DND-41 (cell line): ENCODE results near the gene MKLN1.

Source experiments
- ATAC-seq: fragments of 200-7000 bp; cut with Tn5 transposase; 3 replicates; pipeline ENCODE4 v1.9.1; 2021; ENCODE audit warnings: low read depth; ENCODE audit not compliant: insufficient read depth
- DNase-seq: peaks from one replicate; pipeline ENCODE4 v3.0.0-alpha.2; 2020
- H2AFZ ChIP-seq: 2 replicates; pipeline ENCODE4 v1.6.0; 2012; ENCODE audit warnings: low read depth, low read length
- H3K27ac ChIP-seq: 2 replicates; pipeline ENCODE4 v1.5.1; 2012; ENCODE audit warnings: low read length, inconsistent platforms
- H3K27me3 ChIP-seq: fragments of 200-600 bp; sonication (generic); 2 replicates; pipeline ENCODE4 v1.6.0; 2012; ENCODE audit warnings: low read length, mild to moderate bottlenecking, inconsistent platforms; ENCODE audit not compliant: insufficient read depth, poor library complexity
- H3K36me3 ChIP-seq: 2 replicates; pipeline ENCODE4 v1.5.1; 2012; ENCODE audit warnings: low read length, inconsistent platforms; ENCODE audit not compliant: insufficient read depth
- H3K4me1 ChIP-seq: 2 replicates; pipeline ENCODE4 v1.5.1; 2012; ENCODE audit warnings: mild to moderate bottlenecking, low read length; ENCODE audit not compliant: insufficient read depth
- H3K4me2 ChIP-seq: 2 replicates; pipeline ENCODE4 v1.6.0; 2012; ENCODE audit warnings: mild to moderate bottlenecking, moderate library complexity, low read length, inconsistent platforms; ENCODE audit not compliant: insufficient read depth
- H3K4me3 ChIP-seq, 2 experiments: fragments of 200-600 bp in 1 of 2; shearing (Covaris generic) in 1 of 2; 2 replicates each; pipeline ENCODE4 v1.5.1; 2012 to 2016; ENCODE audit warnings: inconsistent platforms in 2 of 2, low read length in 2 of 2, mild to moderate bottlenecking in 2 of 2, low read depth in 1 of 2, moderate library complexity in 1 of 2
- H3K79me2 ChIP-seq: 2 replicates; pipeline ENCODE4 v1.6.0; 2012; ENCODE audit warnings: low read length, inconsistent platforms; ENCODE audit not compliant: insufficient read depth
- H3K9ac ChIP-seq: 2 replicates; pipeline ENCODE4 v1.6.0; 2012; ENCODE audit warnings: low read depth, mild to moderate bottlenecking, inconsistent platforms, low read length, moderate library complexity
- H3K9me3 ChIP-seq: 2 replicates; pipeline ENCODE4 v1.5.1; 2012; ENCODE audit warnings: low read length, moderate library complexity, mild to moderate bottlenecking, inconsistent platforms; ENCODE audit not compliant: insufficient read depth, severe bottlenecking
- H4K20me1 ChIP-seq: 2 replicates; pipeline ENCODE4 v1.6.0; 2012; ENCODE audit warnings: low read length; ENCODE audit not compliant: insufficient read depth
- CTCF ChIP-seq: IDR thresholded peaks from 2 replicates; pipeline ENCODE4 v1.5.1; 2012; ENCODE audit warnings: borderline replicate concordance, low read length, moderate library complexity, mild to moderate bottlenecking; ENCODE audit not compliant: poor library complexity, severe bottlenecking; ENCODE audit errors: extremely low read depth
- EZH2 ChIP-seq: IDR thresholded peaks from 3 replicates; pipeline ENCODE4 v1.6.1; 2012; ENCODE audit warnings: borderline replicate concordance, low read depth, mild to moderate bottlenecking, moderate library complexity, low read length, inconsistent platforms; ENCODE audit not compliant: severe bottlenecking

MKLN1 gene

GRCh38 chr7:131489881-131490280 is 162.2 kb downstream of the MKLN1 start:
- Histone ChIP-seq H3K9me3 (no peaks in the 10 kb centered on the region), H3K4me2 (no peak overlapping the region), H3K36me3 (peaks cover 19% of the 10 kb centered on the region; the same call in 1 of the 2 replicates), H3K4me1 (no peaks in the 10 kb centered on the region), H3K27ac (no peak overlapping the region), H2AFZ (no peak overlapping the region), H3K4me3 (no peak overlapping the region), H3K9ac (no peak overlapping the region), H3K79me2 (no peaks in the 10 kb centered on the region), H3K27me3 (no peaks in the 10 kb centered on the region), H4K20me1 (no peaks in the 10 kb centered on the region)
- DNase-seq (no peak), ATAC-seq (no peak)
- TF ChIP-seq CTCF (no peak), EZH2 (no peak)

GRCh38 chr7:131493081-131493480 is 165.4 kb downstream of the MKLN1 start:
- Histone ChIP-seq H3K4me1 (no peaks in the 10 kb centered on the region), H3K9me3 (no peaks in the 10 kb centered on the region), H3K27me3 (no peaks in the 10 kb centered on the region), H3K9ac (no peak overlapping the region), H3K79me2 (no peaks in the 10 kb centered on the region), H3K4me3 (no peak overlapping the region), H3K27ac (no peak overlapping the region), H3K4me2 (no peak overlapping the region), H2AFZ (no peak overlapping the region), H4K20me1 (no peaks in the 10 kb centered on the region), H3K36me3 (peaks cover 19% of the 10 kb centered on the region; the same call in 1 of the 2 replicates)
- ATAC-seq (no peak), DNase-seq (no peak)
- TF ChIP-seq EZH2 (no peak), CTCF (no peak)

- no peaks in the 10 kb centered on the region for H4K20me1 ChIP-seq
- no peaks in the 10 kb centered on the region for H3K4me1 ChIP-seq
- H3K27me3 ChIP-seq: no peaks in the 10 kb centered on the region
- DNase-seq (no peak), ATAC-seq (no peak)
- H3K79me2 ChIP-seq: no peaks in the 10 kb centered on the region
- H3K36me3 ChIP-seq: peaks cover 21% of the 10 kb centered on the region; the same call in 1 of the 2 replicates
- no peak overlapping the region for H2AFZ ChIP-seq
- H3K9ac ChIP-seq: no peak overlapping the region
- no peak overlapping the region for H3K27ac ChIP-seq
- no peak overlapping the region for H3K4me3 ChIP-seq
- no peaks in the 10 kb centered on the region for H3K9me3 ChIP-seq
- H3K4me2 ChIP-seq: no peak overlapping the region
- TF ChIP-seq CTCF (no peak), EZH2 (no peak)
Observed at GRCh38 chr7:131493581-131493980, 165.9 kb downstream of the MKLN1 start.

- H3K79me2 ChIP-seq: no peaks in the 10 kb centered on the region
- H3K9me3 ChIP-seq: no peaks in the 10 kb centered on the region
- no peak overlapping the region for H3K27ac ChIP-seq
- DNase-seq (no peak), ATAC-seq (no peak)
- H4K20me1 ChIP-seq: no peaks in the 10 kb centered on the region
- H2AFZ ChIP-seq: no peak overlapping the region
- no peak overlapping the region for H3K4me2 ChIP-seq
- H3K27me3 ChIP-seq: no peaks in the 10 kb centered on the region
- peaks cover 21% of the 10 kb centered on the region; the same call in 1 of the 2 replicates for H3K36me3 ChIP-seq
- H3K4me1 ChIP-seq: no peaks in the 10 kb centered on the region
- TF ChIP-seq CTCF (no peak), EZH2 (no peak)
- H3K4me3 ChIP-seq: no peak overlapping the region
- no peak overlapping the region for H3K9ac ChIP-seq
Observed at GRCh38 chr7:131494182-131494581, 166.5 kb downstream of the MKLN1 start.
